GM23248 (cell line): Measurements from ENCODE around the gene ZNF213.

Experiments
- EZH2 ChIP-seq: fragments of 200-600 bp; sonication (generic); IDR thresholded peaks from 2 replicates; pipeline ENCODE4 v1.6.1; 2018; ENCODE audit warnings: antibody characterized with exemption, mild to moderate bottlenecking; ENCODE audit not compliant: insufficient read depth, poor library complexity, severe bottlenecking
- EZH2phosphoT487 ChIP-seq: fragments of 200-600 bp; sonication (generic); IDR thresholded peaks from 2 replicates; pipeline ENCODE4 v1.6.1; 2018; ENCODE audit warnings: antibody characterized with exemption, moderate library complexity, mild to moderate bottlenecking, low read depth; ENCODE audit not compliant: insufficient read depth

- no peak for TF ChIP-seq EZH2
- TF ChIP-seq EZH2phosphoT487 = no peak
Observed at GRCh38 chr16:3187798-3188674, 53.2 kb downstream of the ZNF213 start, which contains the start of gene OR1F1.
